ENCODE measurements around the gene ABHD14A. TPM values are rescaled to one million over a fixed set of nuclear protein-coding genes. Genes with fewer than 3 reads are reported as not detected.

Gene ABHD14A
- total RNA-seq, 4 donors from 2014 or later, result 4.3 to 14.2 (median 9.4) TPM

DNA sequence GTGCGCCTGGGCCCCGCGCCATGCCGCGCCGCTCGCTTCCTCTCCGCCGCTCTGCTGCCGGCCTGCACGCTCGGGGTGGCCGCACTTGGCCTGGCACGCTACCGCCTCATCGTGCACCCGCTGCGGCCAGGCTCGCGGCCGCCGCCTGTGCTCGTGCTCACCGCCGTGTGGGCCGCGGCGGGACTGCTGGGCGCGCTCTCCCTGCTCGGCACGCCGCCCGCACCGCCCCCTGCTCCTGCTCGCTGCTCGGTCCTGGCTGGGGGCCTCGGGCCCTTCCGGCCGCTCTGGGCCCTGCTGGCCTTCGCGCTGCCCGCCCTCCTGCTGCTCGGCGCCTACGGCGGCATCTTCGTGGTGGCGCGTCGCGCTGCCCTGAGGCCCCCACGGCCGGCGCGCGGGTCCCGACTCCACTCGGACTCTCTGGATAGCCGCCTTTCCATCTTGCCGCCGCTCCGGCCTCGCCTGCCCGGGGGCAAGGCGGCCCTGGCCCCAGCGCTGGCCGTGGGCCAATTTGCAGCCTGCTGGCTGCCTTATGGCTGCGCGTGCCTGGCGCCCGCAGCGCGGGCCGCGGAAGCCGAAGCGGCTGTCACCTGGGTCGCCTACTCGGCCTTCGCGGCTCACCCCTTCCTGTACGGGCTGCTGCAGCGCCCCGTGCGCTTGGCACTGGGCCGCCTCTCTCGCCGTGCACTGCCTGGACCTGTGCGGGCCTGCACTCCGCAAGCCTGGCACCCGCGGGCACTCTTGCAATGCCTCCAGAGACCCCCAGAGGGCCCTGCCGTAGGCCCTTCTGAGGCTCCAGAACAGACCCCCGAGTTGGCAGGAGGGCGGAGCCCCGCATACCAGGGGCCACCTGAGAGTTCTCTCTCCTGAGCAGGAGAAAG lies 18.7 kb upstream of the ABHD14A start:
- H3K36me3 ChIP-seq, result peaks cover 0 to 36% (median 0%) of the 10 kb centered on the region in 3 donors
- H3K27ac ChIP-seq, result peak overlapping the region; percentile 5 to 82 (median 64)
- TF ChIP-seq POLR2A (IDR thresholded peaks at IDR 0.05), result no peak
- TF ChIP-seq, protein P1, sequence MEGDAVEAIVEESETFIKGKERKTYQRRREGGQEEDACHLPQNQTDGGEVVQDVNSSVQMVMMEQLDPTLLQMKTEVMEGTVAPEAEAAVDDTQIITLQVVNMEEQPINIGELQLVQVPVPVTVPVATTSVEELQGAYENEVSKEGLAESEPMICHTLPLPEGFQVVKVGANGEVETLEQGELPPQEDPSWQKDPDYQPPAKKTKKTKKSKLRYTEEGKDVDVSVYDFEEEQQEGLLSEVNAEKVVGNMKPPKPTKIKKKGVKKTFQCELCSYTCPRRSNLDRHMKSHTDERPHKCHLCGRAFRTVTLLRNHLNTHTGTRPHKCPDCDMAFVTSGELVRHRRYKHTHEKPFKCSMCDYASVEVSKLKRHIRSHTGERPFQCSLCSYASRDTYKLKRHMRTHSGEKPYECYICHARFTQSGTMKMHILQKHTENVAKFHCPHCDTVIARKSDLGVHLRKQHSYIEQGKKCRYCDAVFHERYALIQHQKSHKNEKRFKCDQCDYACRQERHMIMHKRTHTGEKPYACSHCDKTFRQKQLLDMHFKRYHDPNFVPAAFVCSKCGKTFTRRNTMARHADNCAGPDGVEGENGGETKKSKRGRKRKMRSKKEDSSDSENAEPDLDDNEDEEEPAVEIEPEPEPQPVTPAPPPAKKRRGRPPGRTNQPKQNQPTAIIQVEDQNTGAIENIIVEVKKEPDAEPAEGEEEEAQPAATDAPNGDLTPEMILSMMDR (IDR thresholded peaks at IDR 0.05), result peak in 4 of 6 experiments; percentile 48 to 64 (median 53)
- H3K4me3 ChIP-seq, result peak overlapping the region; percentile 28 to 69 (median 43)
- H3K4me1 ChIP-seq, result peaks cover 13 to 25% (median 14%) of the 10 kb centered on the region in 3 donors
- 3 to 13% methylated on average over 14 to 27 of the region's 97 CpGs for WGBS, 2 donors
- H3K27me3 ChIP-seq, result peaks cover 0 to 18% (median 0%) of the 10 kb centered on the region in 4 donors
- DNase-seq, result no peak
- no peaks in the 10 kb centered on the region for H3K9me3 ChIP-seq
- intact Hi-C loops (cut with DNase I), result no loop called here

DNA sequence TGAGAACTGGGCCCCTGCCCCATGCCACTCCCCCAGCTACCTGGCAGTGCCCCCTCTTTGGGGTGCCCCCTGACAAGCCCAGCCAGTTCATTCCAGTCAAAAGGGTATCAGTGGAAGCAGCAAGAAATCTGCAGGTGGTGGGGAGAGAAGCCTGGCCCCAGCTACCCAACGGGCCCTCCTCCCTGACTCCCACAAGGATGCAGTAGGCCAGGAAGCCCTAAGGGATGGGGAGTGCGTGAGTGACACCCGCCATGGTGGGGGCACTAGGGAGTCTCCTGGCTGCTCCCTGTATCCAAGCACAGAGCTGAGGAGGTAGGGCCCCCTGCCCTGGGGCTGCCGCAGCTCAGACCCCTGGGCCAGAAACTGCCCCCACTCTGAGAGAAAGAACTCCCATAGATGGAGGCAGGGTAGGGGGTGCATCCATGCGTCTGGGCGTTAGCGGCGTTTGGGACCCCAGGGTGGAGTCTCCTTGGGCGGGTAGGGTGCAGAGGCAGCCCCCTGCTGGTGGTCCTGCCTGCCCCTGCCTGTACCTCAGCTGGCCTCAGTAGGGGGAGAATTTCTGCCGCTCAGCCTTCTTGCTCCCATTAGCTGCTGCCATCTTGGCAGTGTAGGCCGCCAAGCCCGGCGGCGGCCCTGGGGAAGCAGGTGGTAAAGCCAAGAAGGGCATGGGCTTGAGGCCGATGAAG lies 17.2 kb upstream of the ABHD14A start:
- 88 to 100% methylated on average over 1 of the region's 15 CpGs for WGBS, 2 donors
- intact Hi-C loops (cut with DNase I), result no loop called here
- Histone ChIP-seq H3K27me3 (peaks cover 0 to 18% (median 0%) of the 10 kb centered on the region in 4 donors), H3K4me1 (peaks cover 14 to 37% (median 14%) of the 10 kb centered on the region in 3 donors), H3K9me3 (no peaks in the 10 kb centered on the region), H3K36me3 (peaks cover 0 to 37% (median 0%) of the 10 kb centered on the region in 3 donors), H3K27ac (no peak overlapping the region), H3K4me3 (no peak overlapping the region)
- DNase-seq, result no peak
- no peak for TF ChIP-seq POLR2A (IDR thresholded peaks at IDR 0.05)

DNA sequence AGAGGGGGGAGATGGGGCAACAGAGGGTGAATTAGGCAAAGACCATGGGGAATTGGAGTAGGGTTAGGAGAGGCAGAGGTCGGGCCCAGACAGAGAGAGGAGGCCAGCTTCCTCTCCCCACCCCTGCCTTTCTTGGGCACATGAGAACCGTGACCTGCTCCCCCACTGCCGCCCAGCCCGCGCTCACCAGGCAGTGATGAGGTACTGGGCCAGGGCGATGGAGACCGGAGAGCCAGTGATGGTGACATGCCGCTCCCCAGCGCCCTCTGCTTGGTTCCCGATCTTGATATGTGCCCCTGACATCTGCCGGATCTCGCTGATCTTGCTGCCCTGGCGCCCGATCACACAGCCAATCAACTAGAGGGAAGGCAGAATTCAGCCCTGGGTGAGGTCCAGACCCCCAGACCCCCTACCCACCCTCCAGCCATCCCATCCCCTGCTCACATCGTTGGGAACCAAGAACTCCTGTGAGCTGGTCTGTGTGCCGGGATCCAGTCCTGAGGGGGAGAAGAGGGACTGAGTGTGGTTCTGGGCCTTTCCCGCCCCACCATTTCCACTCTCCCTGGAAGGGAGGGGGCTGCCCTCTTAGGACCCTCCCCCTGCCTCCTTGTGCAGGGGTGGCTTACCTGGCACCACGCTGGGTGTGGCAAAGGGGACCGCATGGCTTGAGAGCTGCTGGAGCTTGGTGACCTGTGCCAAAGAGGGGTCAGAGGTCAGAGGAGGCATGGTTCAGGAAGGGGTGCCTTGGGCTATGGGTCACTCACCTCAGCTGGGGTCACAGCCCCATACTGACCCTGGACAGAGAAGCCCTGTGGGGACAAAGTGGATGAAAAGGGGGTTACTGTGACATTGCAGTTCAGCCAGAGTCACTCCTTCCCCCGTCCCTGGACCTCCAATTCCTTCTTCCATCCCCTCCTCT lies 16.0 kb upstream of the ABHD14A start:
- peaks cover 14 to 44% (median 16%) of the 10 kb centered on the region in 3 donors for H3K4me1 ChIP-seq
- H3K4me3 ChIP-seq, result no peak overlapping the region
- H3K9me3 ChIP-seq, result no peaks in the 10 kb centered on the region
- 94 to 97% methylated on average over 7 to 9 of the region's 20 CpGs for WGBS, 2 donors
- peaks cover 0 to 37% (median 0%) of the 10 kb centered on the region in 3 donors for H3K36me3 ChIP-seq
- peaks cover 0 to 18% (median 0%) of the 10 kb centered on the region in 4 donors for H3K27me3 ChIP-seq
- DNase-seq, result no peak
- TF ChIP-seq, protein P1 (IDR thresholded peaks at IDR 0.05), result no peak
- no peak for TF ChIP-seq POLR2A (IDR thresholded peaks at IDR 0.05)
- intact Hi-C loops (cut with DNase I), result no loop called here
- no peak overlapping the region for H3K27ac ChIP-seq

DNA sequence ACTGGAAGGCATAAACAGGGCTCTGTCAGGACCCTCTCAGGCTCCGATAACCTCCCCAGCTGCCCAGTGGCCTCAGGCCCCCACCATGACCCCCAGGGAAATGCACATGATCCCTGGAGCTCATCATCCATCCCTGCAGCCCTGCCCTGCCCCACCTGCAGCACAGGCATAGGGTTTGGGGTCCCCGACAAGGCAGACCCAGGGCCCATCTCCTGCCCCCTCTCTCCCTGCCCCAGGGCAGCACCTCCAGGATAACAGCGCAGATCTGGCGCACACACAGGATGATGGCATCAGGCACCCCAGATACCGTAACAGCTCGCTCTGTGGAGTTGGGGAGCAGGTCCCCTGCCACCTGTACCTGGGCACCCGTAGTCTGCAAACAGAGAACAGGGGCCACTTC lies 15.2 kb upstream of the ABHD14A start:
- Histone ChIP-seq H3K36me3 (peaks cover 0 to 37% (median 0%) of the 10 kb centered on the region in 3 donors), H3K4me1 (peaks cover 14 to 52% (median 16%) of the 10 kb centered on the region in 3 donors), H3K27me3 (peaks cover 0 to 14% (median 0%) of the 10 kb centered on the region in 4 donors), H3K9me3 (no peaks in the 10 kb centered on the region), H3K27ac (no peak overlapping the region), H3K4me3 (no peak overlapping the region)
- 93% methylated on average over 3 of the region's 7 CpGs; no CpG with 5 or more reads in 1 of the 2 donors for WGBS, 2 donors
- intact Hi-C loops (cut with DNase I), result no loop called here
- DNase-seq, result no peak
- TF ChIP-seq, protein P1 (IDR thresholded peaks at IDR 0.05), result no peak
- TF ChIP-seq POLR2A (IDR thresholded peaks at IDR 0.05), result no peak

DNA sequence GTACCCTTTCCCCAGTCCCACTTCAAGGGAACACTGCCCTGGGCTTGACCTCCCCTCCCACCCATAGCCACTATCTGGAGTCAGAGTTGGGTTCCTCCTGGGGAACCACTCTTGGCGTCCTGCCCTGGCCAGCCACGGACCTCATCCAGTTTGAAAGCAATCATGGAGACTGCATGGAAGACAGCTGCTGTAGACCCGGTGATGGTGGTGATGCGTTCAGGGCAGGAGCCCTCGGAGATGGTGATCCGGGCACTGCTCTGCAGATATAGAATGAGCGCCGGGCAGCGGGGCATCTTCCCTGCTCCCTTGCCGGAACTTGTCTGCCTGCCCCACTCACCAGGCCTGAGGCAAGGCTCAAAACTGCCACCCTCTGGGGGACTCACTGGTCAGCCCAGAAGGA lies 14.5 kb upstream of the ABHD14A start:
- Histone ChIP-seq H3K9me3 (no peaks in the 10 kb centered on the region), H3K27me3 (peaks cover 0 to 7% (median 0%) of the 10 kb centered on the region in 4 donors), H3K27ac (no peak overlapping the region), H3K4me3 (no peak overlapping the region), H3K36me3 (peaks cover 0 to 37% (median 0%) of the 10 kb centered on the region in 3 donors), H3K4me1 (peaks cover 13 to 53% (median 13%) of the 10 kb centered on the region in 3 donors)
- WGBS, 2 donors, result 66 to 100% methylated on average over 1 to 3 of the region's 10 CpGs
- TF ChIP-seq POLR2A (IDR thresholded peaks at IDR 0.05), result no peak
- TF ChIP-seq, protein P1 (IDR thresholded peaks at IDR 0.05), result no peak
- intact Hi-C loops (cut with DNase I), result no loop called here
- no peak for DNase-seq
